ENCODE data around the gene SMC5.
A peak's percentile ranks its signal among the peaks of the same experiment; 100 is the strongest.
"Not testable (repeated sequence)": the region's sequence is repeated elsewhere in the genome, so short reads cannot be mapped to it uniquely, and the experiment has no call there.

Gene SMC5

DNA sequence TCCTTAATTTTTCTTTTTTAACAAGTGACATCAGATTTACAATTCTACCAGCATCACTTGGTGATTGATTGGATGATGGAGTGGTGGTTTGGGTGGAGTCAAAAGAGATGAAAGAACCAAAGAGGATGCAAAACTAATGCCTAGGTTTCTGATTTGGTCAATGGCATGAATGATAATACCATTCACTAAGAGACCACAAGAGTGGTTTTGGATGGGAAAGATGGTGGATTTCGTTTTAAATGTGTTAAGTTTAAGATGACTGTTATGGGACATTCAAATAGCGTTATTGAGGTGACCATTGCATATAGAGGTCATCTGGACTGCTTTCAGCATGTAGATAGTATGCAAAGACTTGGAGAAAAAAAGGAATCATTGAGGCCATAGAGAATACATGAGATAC is 3.6 kb downstream of the SMC5 start:
- DNase-seq (ENCODE audit: low read depth, low spot score): no peak
- peak overlapping the region; percentile 48 for H3K27ac ChIP-seq

DNA sequence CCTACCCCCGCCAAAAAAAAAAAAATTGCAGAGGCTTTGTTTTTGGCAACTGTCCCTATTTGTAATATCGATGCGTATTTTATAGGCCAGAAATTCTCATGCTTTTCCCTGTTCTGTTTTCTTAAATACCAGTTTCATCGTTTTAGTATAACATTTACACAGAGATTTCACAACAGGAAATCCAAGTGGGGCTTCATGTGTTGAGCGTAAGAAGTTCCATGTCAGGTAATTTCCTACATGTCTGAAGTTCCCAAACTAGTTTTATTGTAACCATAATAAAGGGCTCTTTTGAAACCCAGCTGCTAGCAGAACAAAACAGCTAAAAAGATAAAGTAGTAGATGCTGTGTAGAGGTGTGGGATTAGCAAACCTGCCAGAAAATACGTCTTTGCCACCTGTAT is 4.2 kb downstream of the SMC5 start:
- peak overlapping the region; percentile 48 for H3K27ac ChIP-seq
- no peak for DNase-seq (ENCODE audit: low read depth, low spot score)

DNA sequence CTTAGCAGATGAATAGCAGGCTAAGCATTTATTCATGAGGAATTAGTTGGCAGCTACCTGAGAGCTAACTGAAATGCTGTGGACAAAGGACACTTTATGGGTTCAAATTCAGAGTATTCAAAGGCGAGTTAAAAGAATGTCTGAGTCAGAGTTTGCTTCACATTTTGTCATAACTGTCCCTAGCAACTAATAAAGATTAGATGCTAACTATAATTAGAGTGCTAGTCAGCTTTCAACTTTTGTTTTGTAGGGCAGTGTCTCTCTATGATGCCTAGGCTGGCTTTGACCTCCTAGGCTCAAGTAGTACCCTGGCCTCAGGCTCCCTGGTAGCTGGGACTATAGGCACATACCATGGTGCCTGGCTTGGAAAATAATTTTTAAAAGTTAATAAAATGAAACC is 4.6 kb downstream of the SMC5 start:
- H3K27ac ChIP-seq: peak overlapping the region; percentile 48

DNA sequence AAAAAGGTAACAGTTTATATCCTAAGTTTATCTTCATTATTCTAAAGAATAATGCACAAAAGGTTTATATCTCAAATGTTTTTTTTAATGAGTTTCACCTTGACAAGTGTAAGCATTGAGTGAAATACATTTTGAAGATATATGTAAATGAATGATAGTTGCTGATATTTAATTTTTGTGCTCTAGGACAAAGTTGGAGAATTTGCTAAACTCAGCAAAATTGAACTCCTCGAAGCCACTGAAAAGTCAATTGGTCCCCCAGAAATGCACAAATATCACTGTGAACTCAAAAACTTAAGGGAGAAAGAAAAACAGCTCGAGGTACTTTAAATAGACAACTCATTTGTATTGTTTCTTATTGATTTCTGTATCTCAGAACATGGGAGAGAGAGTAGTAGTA is 19.5 kb downstream of the SMC5 start:
- no peak overlapping the region for H3K27ac ChIP-seq
- DNase-seq (ENCODE audit: low read depth, low spot score): no peak

More for the DNA sequence above, 4.6 kb downstream of the SMC5 start:
- peak; percentile 20 for DNase-seq (ENCODE audit: low read depth, low spot score)

- H3K27ac ChIP-seq: no peak overlapping the region
- DNase-seq (ENCODE audit: low read depth, low spot score): no peak
These were observed 25.1 kb downstream of the SMC5 start for GRCh38 chr9:70283848-70284247.

- no peak overlapping the region for H3K27ac ChIP-seq
- no peak for DNase-seq (ENCODE audit: low read depth, low spot score)
These were observed 26.5 kb downstream of the SMC5 start for GRCh38 chr9:70285246-70285645.

GRCh38 chr9:70285981-70286598 is 27.3 kb downstream of the SMC5 start:
- H3K27ac ChIP-seq: no peak overlapping the region
- DNase-seq (ENCODE audit: low read depth, low spot score): no peak

DNA sequence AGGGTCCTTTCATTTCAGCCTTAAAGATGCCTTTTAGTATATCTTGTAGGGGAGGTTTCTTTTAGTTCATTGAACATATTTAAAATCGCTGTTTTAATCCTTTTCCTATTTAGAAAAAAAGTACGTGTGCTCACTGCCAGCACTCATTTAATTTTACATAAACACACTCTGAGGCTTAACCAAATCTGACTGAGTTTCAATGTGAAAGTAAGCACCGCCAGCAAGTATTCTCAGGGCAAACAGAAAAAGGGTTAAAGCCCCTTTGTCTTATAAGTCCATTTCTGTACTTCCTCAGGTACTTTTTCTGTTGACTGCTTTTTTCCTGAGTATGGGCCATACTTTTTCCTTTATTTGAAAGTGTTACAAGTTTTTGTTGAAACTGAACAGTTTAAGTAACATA is 31.8 kb downstream of the SMC5 start:
- H3K27ac ChIP-seq: no peak overlapping the region
- no peak for DNase-seq (ENCODE audit: low read depth, low spot score)

DNA sequence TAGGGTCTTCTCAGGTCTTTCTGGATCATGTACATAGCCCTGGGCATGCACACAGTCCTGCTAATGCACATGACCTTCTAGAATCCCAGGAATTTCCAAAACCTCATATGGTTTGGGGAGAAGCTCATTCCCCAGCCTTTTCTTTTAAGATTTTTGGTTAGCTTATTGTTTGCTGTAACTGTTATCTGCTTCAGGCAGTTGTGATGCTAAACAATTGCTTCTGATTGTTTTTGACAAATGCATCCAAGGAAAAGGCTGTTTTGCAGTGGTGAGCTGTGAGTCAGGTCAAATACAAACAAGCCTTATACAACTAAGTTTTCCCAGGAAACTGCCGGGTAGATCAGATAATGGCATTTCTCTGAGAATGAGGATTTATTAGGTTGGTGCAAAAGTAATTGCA is 32.7 kb downstream of the SMC5 start:
- H3K27ac ChIP-seq: no peak overlapping the region
- no peak for DNase-seq (ENCODE audit: low read depth, low spot score)

DNA sequence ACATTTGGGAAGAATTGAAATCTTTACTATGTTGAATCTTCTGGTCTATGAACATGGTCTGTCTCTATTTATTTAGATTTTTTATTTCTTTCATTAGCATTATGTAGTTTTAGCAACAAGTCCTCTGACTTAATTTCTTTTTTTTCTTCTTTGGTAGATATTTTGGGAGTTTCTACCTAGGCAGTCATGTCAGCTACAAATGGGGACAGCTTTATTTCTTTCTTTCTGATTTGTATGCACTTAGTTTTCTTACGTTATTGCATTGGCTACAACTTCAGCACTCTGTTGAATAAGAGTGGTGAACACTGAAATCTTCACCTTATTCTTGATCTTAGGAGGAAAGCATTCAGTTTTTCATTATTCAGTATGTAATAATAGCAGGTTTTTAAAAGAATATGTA is 33.5 kb downstream of the SMC5 start:
- no peak for DNase-seq (ENCODE audit: low read depth, low spot score)
- no peak overlapping the region for H3K27ac ChIP-seq

GRCh38 chr9:70293214-70293613 is 34.4 kb downstream of the SMC5 start:
- H3K27ac ChIP-seq: no peak overlapping the region
- no peak for DNase-seq (ENCODE audit: low read depth, low spot score)

- DNase-seq (ENCODE audit: low read depth, low spot score): no peak
These were observed 38.4 kb downstream of the SMC5 start for GRCh38 chr9:70297141-70297540.

GRCh38 chr9:70298245-70298771 is 39.5 kb downstream of the SMC5 start:
- DNase-seq (ENCODE audit: low read depth, low spot score): no peak
- no peak overlapping the region for H3K27ac ChIP-seq

More at GRCh38 chr9:70297141-70297540, 38.4 kb downstream of the SMC5 start:
- no peak overlapping the region for H3K27ac ChIP-seq

DNA sequence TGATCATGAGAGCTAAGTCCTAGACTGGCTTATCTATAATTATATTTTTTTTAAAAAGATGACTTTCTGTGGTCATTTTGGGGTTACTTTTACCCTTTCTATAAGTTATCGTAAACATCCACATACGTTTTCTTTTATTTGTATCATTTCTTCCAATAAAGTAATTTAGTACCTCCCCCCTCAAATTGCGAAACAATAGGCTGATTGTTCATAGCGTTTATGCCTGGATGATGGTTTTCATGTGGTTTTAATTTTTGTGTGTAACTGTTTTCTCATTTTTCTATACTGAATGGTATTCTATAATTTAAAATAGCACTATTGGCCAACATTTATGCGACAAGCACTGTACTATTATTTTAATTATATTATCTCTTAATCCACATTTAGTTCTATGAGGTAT is 44.5 kb downstream of the SMC5 start:
- no peak for DNase-seq (ENCODE audit: low read depth, low spot score)
- H3K27ac ChIP-seq: no peak overlapping the region

- DNase-seq (ENCODE audit: low read depth, low spot score): no peak
- H3K27ac ChIP-seq: no peak overlapping the region
These were observed 46.0 kb downstream of the SMC5 start for GRCh38 chr9:70304810-70305209.

DNA sequence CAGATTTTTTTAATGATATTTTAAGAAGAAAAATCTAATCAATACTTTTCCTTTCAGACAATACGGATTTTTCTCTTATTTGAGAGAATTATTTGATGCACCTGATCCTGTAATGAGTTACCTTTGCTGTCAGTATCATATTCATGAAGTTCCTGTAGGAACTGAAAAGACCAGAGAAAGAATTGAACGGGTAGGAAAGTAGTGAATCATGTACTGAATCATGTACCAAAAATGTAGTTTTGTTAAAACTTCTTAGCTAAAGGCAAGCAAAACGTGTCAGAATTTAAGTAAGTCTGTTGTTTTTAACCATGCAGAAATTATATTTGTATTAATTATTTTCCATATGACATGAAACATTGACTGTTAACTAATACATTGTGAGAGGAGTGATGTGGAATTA is 56.6 kb downstream of the SMC5 start:
- no peak for DNase-seq (ENCODE audit: low read depth, low spot score)

GRCh38 chr9:70318002-70318401 is 59.2 kb downstream of the SMC5 start:
- no peak overlapping the region for H3K27ac ChIP-seq
- DNase-seq (ENCODE audit: low read depth, low spot score): no peak

More for the DNA sequence above, 56.6 kb downstream of the SMC5 start:
- H3K27ac ChIP-seq: no peak overlapping the region

DNA sequence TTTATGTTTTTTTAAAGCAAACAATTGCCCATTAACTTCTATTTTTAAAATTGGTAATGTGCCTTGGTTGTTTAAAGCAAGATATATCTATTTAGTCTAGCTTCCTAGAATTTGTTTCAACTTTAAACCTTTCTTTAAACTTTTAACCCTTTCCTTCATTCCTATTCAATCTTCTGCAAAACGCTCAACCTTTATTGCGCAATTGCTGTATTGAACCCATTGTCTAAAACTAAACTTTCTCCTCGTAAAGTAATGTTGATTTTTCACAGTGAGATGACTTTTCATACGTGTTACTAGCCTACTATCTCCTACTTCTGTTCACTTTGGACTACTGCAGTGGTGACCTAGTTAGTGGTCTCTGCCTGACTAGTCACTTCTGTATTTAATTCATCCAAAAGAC is 63.3 kb downstream of the SMC5 start:
- no peak overlapping the region for H3K27ac ChIP-seq
- DNase-seq (ENCODE audit: low read depth, low spot score): no peak

DNA sequence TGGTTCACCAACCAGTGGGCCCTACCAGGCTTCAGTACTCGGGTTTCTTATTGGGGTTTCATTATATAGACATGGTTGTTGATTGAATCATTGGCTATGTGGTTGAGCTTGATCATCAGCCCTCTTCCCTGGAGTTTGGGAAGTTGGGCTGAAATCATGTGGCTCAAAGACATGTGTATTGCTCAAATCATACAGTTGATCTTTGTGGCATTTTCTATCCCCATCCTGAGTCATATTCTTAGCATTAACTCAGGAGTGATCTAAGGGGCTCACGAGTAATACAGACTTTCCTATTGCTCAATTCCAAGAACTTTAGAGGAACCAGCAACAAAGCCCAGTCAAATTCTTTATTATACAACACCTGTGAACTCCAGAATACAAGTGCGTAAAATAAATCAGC is 66.2 kb downstream of the SMC5 start:
- no peak overlapping the region for H3K27ac ChIP-seq
- peak; percentile 26 for DNase-seq (ENCODE audit: low read depth, low spot score)

GRCh38 chr9:70328625-70329024 is 69.8 kb downstream of the SMC5 start:
- H3K27ac ChIP-seq; DNase-seq (ENCODE audit: low read depth, low spot score): not testable (repeated sequence)

DNA sequence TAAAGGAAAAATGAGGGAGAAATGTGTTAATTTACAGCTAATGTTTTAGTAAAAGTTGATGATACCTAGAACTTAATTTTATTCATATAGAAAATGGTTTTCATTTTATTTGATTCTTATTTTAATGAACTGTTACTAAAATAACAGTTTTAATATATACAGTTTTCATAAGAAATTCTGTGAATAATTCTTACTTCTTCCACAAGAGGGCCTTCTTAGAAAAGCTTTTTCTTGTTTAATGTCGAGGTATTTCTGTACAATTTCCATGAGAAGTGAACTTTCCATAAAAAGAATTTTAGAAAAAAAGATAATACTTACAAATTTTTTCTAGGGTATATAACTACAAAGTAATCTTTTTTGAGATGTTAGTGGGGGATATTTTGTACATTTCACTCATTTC is 81.8 kb downstream of the SMC5 start:
- H3K27ac ChIP-seq: no peak overlapping the region
- DNase-seq (ENCODE audit: low read depth, low spot score): no peak

GRCh38 chr9:70347046-70347445 is 88.3 kb downstream of the SMC5 start:
- no peak overlapping the region for H3K27ac ChIP-seq
- DNase-seq (ENCODE audit: low read depth, low spot score): no peak
